A549 (cell line): ENCODE measurements around the gene HSD3B2. TPM values are rescaled to one million over a fixed set of nuclear protein-coding genes. Genes with fewer than 3 reads are reported as not detected.

ENCODE experiments used
- ATAC-seq, 2 experiments: fragments of 200-7000 bp in 1 of 2; fragments of >200 bp in 1 of 2; cut with Nextera tagmentation in 1 of 2; cut with Tn5 transposase in 1 of 2; 3 replicates each; pipeline versions ENCODE4 v1.8.0 to v1.9.1; 2018 to 2020; ENCODE audit warnings: mild to moderate bottlenecking in 1 of 2, moderate library complexity in 1 of 2
- CTCF ChIA-PET: fragments of 300-600 bp; sonication (Branson Sonifier 250); formaldehyde crosslinking; extraction: SDS; loops from one replicate; lab custom pipeline; 2021; ENCODE audit warnings: antibody characterized with exemption, inconsistent platforms; lab: Yijun Ruan, JAX
- POLR2A ChIA-PET: fragments of 350-600 bp; formaldehyde crosslinking; extraction: SDS; loops from one replicate; lab custom pipeline; 2021; ENCODE audit warnings: antibody characterized with exemption, inconsistent platforms; lab: Yijun Ruan, JAX
- DNase-seq, 2 experiments: peaks; one replicate each; pipeline versions ENCODE4 v3.0.0 to v3.0.0-alpha.2; 2011 to 2016; ENCODE audit warnings: low read depth in 1 of 2, low spot score in 1 of 2
- FAIRE-seq: peaks from 2 replicates; lab custom pipeline; 2011; peaks lifted over from hg19 to GRCh38; lab: Jason Lieb, UNC
- H3K27ac ChIP-seq, 2 experiments: fragments of >200 bp; sonication (Bioruptor Twin); formaldehyde crosslinking; 3 replicates each; pipeline ENCODE4 v1.5.1; 2016 to 2017
- H3K4me1 ChIP-seq: fragments of >200 bp; sonication (Bioruptor Twin); formaldehyde crosslinking; 3 replicates; pipeline ENCODE4 v1.6.1; 2016
- H3K4me2 ChIP-seq: fragments of >200 bp; sonication (Bioruptor Twin); formaldehyde crosslinking; 3 replicates; pipeline ENCODE4 v1.6.1; 2016
- H3K4me3 ChIP-seq: fragments of >200 bp; sonication (Bioruptor Twin); formaldehyde crosslinking; 3 replicates; pipeline ENCODE4 v1.5.1; 2016
- H3K9me3 ChIP-seq: fragments of >200 bp; sonication (Bioruptor Twin); formaldehyde crosslinking; 3 replicates; pipeline ENCODE4 v1.6.1; 2016
- BHLHE40 ChIP-seq: IDR thresholded peaks from 2 replicates; pipeline ENCODE4 v1.6.1; 2012; ENCODE audit warnings: low read depth, low read length, inconsistent platforms
- CBX8 ChIP-seq: fragments of 200-600 bp; sonication (generic); IDR thresholded peaks from 2 replicates; pipeline ENCODE4 v1.6.1; 2016
- CHD4 ChIP-seq: fragments of 200-600 bp; sonication (generic); IDR thresholded peaks from 2 replicates; pipeline ENCODE4 v1.6.1; 2016; ENCODE audit warnings: antibody characterized with exemption, mild to moderate bottlenecking, borderline replicate concordance
- EHF ChIP-seq: fragments of 250-450 bp; sonication (Bioruptor Pico); IDR thresholded peaks from 2 replicates; pipeline ENCODE4 v1.5.0; 2020; ENCODE audit warnings: mild to moderate bottlenecking
- EP300 ChIP-seq, 2 experiments: fragments of >200 bp; sonication (Bioruptor Twin); formaldehyde crosslinking; IDR thresholded peaks; 2 replicates in 1 of 2; 3 replicates in 1 of 2; pipeline ENCODE4 v1.6.1; 2016 to 2017
- ESRRA ChIP-seq: fragments of 150-350 bp; IDR thresholded peaks from 2 replicates; pipeline ENCODE4 v1.6.1; 2014; ENCODE audit warnings: mild to moderate bottlenecking, low read length, borderline replicate concordance
- FOSB ChIP-seq: fragments of 250-450 bp; sonication (Bioruptor Pico); IDR thresholded peaks from 2 replicates; pipeline ENCODE4 v1.5.0; 2020; ENCODE audit warnings: mild to moderate bottlenecking, moderate library complexity
- GATA3 ChIP-seq: IDR thresholded peaks from 2 replicates; pipeline ENCODE4 v1.6.1; 2012; ENCODE audit warnings: borderline replicate concordance
- HOXA7 ChIP-seq: fragments of 250-450 bp; sonication (Bioruptor Pico); IDR thresholded peaks from 2 replicates; pipeline ENCODE4 v1.5.0; 2020; ENCODE audit warnings: mild to moderate bottlenecking, moderate library complexity
- KDM1A ChIP-seq: fragments of 200-600 bp; sonication (generic); IDR thresholded peaks from 2 replicates; pipeline ENCODE4 v1.6.1; 2016; ENCODE audit warnings: low read depth, mild to moderate bottlenecking
- KDM5A ChIP-seq: fragments of 200-600 bp; sonication (generic); IDR thresholded peaks from 2 replicates; pipeline ENCODE4 v1.6.1; 2016; ENCODE audit warnings: antibody characterized with exemption, mild to moderate bottlenecking
- MAZ ChIP-seq: fragments of 150-350 bp; IDR thresholded peaks from 2 replicates; pipeline ENCODE4 v1.6.1; 2014; ENCODE audit warnings: antibody characterized with exemption, low read depth, low read length, borderline replicate concordance
- MYC ChIP-seq: IDR thresholded peaks from 2 replicates; pipeline ENCODE4 v1.6.1; 2012; ENCODE audit warnings: mild to moderate bottlenecking, inconsistent platforms, low read length, improper control_type of control experiment, borderline replicate concordance
- NPAS2 ChIP-seq: fragments of 250-450 bp; sonication (Bioruptor Pico); IDR thresholded peaks from 2 replicates; pipeline ENCODE4 v1.8.0; 2022; ENCODE audit warnings: mild to moderate bottlenecking, moderate library complexity, borderline replicate concordance
- POLR2AphosphoS2 ChIP-seq: conservative IDR thresholded peaks from 2 replicates; pipeline ENCODE4 v1.6.1; 2012; ENCODE audit warnings: low read length, improper control_type of control experiment, inconsistent platforms
- RARB ChIP-seq: fragments of 250-450 bp; sonication (Bioruptor Pico); IDR thresholded peaks from 2 replicates; pipeline ENCODE4 v1.8.0; 2021; ENCODE audit warnings: mild to moderate bottlenecking, moderate library complexity
- SMC3 ChIP-seq: fragments of >200 bp; sonication (Bioruptor Twin); formaldehyde crosslinking; IDR thresholded peaks from 3 replicates; pipeline ENCODE4 v1.6.1; 2018; ENCODE audit warnings: inconsistent platforms
- TFCP2L1 ChIP-seq: fragments of 250-450 bp; sonication (Bioruptor Pico); IDR thresholded peaks from 2 replicates; pipeline ENCODE4 v1.5.0; 2021; ENCODE audit warnings: mild to moderate bottlenecking
- ZC3H11A ChIP-seq: fragments of 450-650 bp; IDR thresholded peaks from 2 replicates; pipeline ENCODE4 v1.6.1; 2014; ENCODE audit warnings: antibody characterized with exemption, mild to moderate bottlenecking
- ZFP36 ChIP-seq: fragments of 450-650 bp; IDR thresholded peaks from 2 replicates; pipeline ENCODE4 v1.6.1; 2014; ENCODE audit warnings: borderline replicate concordance; ENCODE audit not compliant: partially characterized antibody
- WGBS: methylation state at CpG from one replicate; pipeline ENCODE4 v1.1.6; 2017; ENCODE audit errors: missing lambda C conversion rate; 5-methylcytosine and 5-hydroxymethylcytosine counted together
- polyA plus RNA-seq, 4 experiments: library from polyadenylated mRNA; depleted of rRNA in 3 of 4; stranded (reverse); fragments of >200 nt; fragmentation: RNase III in 1 of 4; extraction: RNeasy Plus Mini Kit Qiagen cat#74134 plus additional on column Dnase treatment in 1 of 4; gene quantifications; 2 replicates in 3 of 4; 3 replicates in 1 of 4; pipeline ENCODE4 v1.2.3, GENCODE V29; 2011 to 2017
- TF ChIP-seq, protein P1 (sequence below): fragments of 200-600 bp; sonication (generic); IDR thresholded peaks from 2 replicates; pipeline ENCODE4 v1.6.1; 2016; ENCODE audit warnings: antibody characterized with exemption, mild to moderate bottlenecking, moderate library complexity
- TF ChIP-seq, protein P2 (sequence below): IDR thresholded peaks from 2 replicates; pipeline ENCODE4 v1.6.1; 2012
- TF ChIP-seq, protein P3 (sequence below): fragments of 450-650 bp; IDR thresholded peaks from 2 replicates; pipeline ENCODE4 v1.6.1; 2014; ENCODE audit warnings: antibody characterized with exemption

Gene HSD3B2
- polyA plus RNA-seq, 2 of the 4 experiments (the other 2 are of a cell fraction) = not detected

DNA sequence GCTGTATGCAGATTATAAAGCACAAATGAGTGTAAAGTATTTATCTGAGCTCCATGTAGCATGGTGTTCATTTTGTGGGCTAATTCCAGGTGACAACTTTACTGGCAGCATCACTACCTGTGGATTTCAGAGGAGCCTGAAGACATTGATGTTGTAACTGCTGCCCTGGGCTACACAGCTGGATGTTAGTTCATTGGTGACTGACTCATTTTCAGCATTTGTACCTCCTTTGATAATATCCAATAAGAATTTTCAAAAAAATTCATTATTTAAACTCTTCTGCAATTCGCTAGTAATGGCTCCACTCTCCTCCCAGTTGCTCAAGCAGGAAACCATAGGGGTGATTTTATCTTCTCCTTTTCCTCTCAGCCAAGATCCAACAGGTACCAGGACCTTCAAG is 54.8 kb downstream of the HSD3B2 start:
- DNase-seq = no peak
- no peaks in the 10 kb centered on the region for H3K4me1 ChIP-seq
- 0% methylated on average over 1 of the region's 1 CpG for WGBS
- CTCF ChIA-PET = no interaction called here
- TF ChIP-seq KDM5A = no peak
- TF ChIP-seq, protein P1, sequence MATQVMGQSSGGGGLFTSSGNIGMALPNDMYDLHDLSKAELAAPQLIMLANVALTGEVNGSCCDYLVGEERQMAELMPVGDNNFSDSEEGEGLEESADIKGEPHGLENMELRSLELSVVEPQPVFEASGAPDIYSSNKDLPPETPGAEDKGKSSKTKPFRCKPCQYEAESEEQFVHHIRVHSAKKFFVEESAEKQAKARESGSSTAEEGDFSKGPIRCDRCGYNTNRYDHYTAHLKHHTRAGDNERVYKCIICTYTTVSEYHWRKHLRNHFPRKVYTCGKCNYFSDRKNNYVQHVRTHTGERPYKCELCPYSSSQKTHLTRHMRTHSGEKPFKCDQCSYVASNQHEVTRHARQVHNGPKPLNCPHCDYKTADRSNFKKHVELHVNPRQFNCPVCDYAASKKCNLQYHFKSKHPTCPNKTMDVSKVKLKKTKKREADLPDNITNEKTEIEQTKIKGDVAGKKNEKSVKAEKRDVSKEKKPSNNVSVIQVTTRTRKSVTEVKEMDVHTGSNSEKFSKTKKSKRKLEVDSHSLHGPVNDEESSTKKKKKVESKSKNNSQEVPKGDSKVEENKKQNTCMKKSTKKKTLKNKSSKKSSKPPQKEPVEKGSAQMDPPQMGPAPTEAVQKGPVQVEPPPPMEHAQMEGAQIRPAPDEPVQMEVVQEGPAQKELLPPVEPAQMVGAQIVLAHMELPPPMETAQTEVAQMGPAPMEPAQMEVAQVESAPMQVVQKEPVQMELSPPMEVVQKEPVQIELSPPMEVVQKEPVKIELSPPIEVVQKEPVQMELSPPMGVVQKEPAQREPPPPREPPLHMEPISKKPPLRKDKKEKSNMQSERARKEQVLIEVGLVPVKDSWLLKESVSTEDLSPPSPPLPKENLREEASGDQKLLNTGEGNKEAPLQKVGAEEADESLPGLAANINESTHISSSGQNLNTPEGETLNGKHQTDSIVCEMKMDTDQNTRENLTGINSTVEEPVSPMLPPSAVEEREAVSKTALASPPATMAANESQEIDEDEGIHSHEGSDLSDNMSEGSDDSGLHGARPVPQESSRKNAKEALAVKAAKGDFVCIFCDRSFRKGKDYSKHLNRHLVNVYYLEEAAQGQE = no peak
- TF ChIP-seq, protein P2, sequence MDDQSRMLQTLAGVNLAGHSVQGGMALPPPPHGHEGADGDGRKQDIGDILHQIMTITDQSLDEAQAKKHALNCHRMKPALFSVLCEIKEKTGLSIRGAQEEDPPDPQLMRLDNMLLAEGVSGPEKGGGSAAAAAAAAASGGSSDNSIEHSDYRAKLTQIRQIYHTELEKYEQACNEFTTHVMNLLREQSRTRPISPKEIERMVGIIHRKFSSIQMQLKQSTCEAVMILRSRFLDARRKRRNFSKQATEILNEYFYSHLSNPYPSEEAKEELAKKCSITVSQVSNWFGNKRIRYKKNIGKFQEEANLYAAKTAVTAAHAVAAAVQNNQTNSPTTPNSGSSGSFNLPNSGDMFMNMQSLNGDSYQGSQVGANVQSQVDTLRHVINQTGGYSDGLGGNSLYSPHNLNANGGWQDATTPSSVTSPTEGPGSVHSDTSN = no peak
- TF ChIP-seq EP300 (IDR thresholded peaks at IDR 0.05) = no peak
- no peak for TF ChIP-seq CBX8
- TF ChIP-seq, all 56 proteins: peak for 0
- Histone ChIP-seq H3K9me3 (no peaks in the 10 kb centered on the region), H3K4me3 (no peak overlapping the region), H3K4me2 (no peak overlapping the region), H3K27ac (no peak overlapping the region)
- POLR2A ChIA-PET = no interaction called here
- FAIRE-seq (no peak), ATAC-seq (no peak)

DNA sequence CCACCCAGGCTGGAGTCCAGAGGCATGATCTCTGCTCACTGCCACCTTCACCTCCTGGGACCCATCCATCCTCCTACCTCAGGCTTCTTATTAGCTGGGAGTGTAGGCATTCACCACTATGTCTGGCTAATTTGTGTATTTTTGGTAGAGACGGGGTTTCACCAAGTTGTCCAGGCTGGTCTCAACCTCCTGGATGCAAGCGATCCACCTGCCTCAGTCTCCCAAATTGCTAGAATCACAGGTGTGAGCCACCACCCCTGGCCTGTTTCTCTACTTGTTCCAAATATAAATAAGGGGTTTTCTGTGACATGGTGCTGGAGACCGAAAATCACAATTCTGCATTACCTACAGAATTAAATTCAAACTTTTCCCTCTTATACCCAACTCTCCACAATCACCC is 55.4 kb downstream of the HSD3B2 start:
- WGBS = 12% methylated on average over 3 of the region's 3 CpGs
- ChIA-PET CTCF (no interaction called here), POLR2A (no interaction called here)
- Histone ChIP-seq H3K4me3 (no peak overlapping the region), H3K9me3 (no peaks in the 10 kb centered on the region), H3K4me2 (no peak overlapping the region), H3K4me1 (no peaks in the 10 kb centered on the region), H3K27ac (no peak overlapping the region)
- DNase-seq (no peak), FAIRE-seq (no peak), ATAC-seq (no peak)
- TF ChIP-seq EP300 (IDR thresholded peaks at IDR 0.05) = no peak

DNA sequence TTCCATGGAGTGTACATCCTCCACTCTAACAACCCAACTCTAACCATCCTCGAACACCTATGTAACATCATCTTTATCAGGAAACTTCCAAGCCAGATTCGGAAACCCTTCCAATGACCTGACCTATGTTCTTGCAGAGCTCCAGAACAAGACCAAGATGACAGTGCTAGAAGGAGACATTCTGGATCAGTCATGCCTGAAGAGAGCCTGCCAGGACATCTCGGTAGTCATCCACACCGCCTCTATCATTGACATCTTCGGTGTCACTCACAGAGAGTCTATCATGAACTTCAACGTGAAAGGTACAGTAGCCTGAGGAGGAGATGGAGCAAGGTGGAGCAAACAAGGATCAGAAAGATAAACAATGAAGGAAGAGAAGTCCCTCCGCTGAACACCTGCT is 56.0 kb downstream of the HSD3B2 start:
- FAIRE-seq (no peak), ATAC-seq (no peak), DNase-seq (no peak)
- Histone ChIP-seq H3K27ac (no peak overlapping the region), H3K4me3 (no peak overlapping the region), H3K4me1 (no peaks in the 10 kb centered on the region), H3K9me3 (no peaks in the 10 kb centered on the region), H3K4me2 (no peak overlapping the region)
- TF ChIP-seq POLR2AphosphoS2 (no peak), FOSB (CRISPR knock-in tag) (no peak), GATA3 (no peak), ZC3H11A (no peak), ESRRA (no peak), RARB (CRISPR knock-in tag) (no peak), MYC (no peak), MAZ (no peak), KDM1A (no peak), NPAS2 (CRISPR knock-in tag) (no peak), CHD4 (no peak), EHF (CRISPR knock-in tag) (no peak), BHLHE40 (no peak), ZFP36 (no peak), TFCP2L1 (CRISPR knock-in tag) (no peak), SMC3 (no peak), HOXA7 (no peak)
- TF ChIP-seq, protein P1 = no peak
- TF ChIP-seq, protein P3, sequence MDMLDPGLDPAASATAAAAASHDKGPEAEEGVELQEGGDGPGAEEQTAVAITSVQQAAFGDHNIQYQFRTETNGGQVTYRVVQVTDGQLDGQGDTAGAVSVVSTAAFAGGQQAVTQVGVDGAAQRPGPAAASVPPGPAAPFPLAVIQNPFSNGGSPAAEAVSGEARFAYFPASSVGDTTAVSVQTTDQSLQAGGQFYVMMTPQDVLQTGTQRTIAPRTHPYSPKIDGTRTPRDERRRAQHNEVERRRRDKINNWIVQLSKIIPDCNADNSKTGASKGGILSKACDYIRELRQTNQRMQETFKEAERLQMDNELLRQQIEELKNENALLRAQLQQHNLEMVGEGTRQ = no peak
- 31% methylated on average over 6 of the region's 7 CpGs for WGBS
- ChIA-PET POLR2A (no interaction called here), CTCF (no interaction called here)
